ENCODE results near the gene FBXO28.

DNA sequence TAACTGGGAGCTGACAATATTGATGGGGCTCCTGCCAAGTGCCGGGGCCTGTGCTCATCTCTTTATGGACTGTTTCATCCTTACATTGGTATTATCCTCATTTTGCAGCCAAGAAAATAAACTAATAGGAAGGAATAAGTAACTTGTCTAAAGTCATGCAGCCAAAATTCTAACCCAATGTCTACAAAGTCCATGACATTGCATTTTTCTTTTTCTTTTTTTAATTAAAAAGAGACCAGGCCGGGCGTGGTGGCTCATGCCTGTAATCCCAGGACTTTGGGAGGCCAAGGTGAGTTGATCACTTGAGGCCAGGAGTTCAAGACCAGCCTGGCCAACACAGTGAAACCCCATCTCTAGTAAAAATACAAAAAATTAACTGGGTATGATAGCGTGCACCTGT lies 87.9 kb downstream of the FBXO28 start:
- TF ChIP-seq, protein P1, sequence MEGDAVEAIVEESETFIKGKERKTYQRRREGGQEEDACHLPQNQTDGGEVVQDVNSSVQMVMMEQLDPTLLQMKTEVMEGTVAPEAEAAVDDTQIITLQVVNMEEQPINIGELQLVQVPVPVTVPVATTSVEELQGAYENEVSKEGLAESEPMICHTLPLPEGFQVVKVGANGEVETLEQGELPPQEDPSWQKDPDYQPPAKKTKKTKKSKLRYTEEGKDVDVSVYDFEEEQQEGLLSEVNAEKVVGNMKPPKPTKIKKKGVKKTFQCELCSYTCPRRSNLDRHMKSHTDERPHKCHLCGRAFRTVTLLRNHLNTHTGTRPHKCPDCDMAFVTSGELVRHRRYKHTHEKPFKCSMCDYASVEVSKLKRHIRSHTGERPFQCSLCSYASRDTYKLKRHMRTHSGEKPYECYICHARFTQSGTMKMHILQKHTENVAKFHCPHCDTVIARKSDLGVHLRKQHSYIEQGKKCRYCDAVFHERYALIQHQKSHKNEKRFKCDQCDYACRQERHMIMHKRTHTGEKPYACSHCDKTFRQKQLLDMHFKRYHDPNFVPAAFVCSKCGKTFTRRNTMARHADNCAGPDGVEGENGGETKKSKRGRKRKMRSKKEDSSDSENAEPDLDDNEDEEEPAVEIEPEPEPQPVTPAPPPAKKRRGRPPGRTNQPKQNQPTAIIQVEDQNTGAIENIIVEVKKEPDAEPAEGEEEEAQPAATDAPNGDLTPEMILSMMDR (IDR thresholded peaks at IDR 0.05; ENCODE audit: insufficient read depth, low read depth, low read length), result no peak
- no peak for TF ChIP-seq EZH2 (IDR thresholded peaks at IDR 0.05; ENCODE audit: insufficient read depth, low read length)

Measured in astrocyte (in vitro differentiated cells and primary cell).